GM12865 (cell line): ENCODE measurements around the gene ATP5F1B.

Experiments used
- DNase-seq: peaks from one replicate; pipeline ENCODE4 v3.0.0; 2010; ENCODE audit warnings: low read depth
- H3K4me3 ChIP-seq: 2 replicates; pipeline ENCODE4 v1.5.1; 2011; ENCODE audit warnings: mild to moderate bottlenecking, low read depth, low read length, control low read depth
- TF ChIP-seq, protein P1 (sequence below): IDR thresholded peaks from 2 replicates; pipeline ENCODE4 v1.5.1; 2011; ENCODE audit warnings: low read length, control low read depth, low read depth, inconsistent platforms; ENCODE audit not compliant: insufficient read depth; ENCODE audit errors: missing control alignments

The ATP5F1B gene

DNA sequence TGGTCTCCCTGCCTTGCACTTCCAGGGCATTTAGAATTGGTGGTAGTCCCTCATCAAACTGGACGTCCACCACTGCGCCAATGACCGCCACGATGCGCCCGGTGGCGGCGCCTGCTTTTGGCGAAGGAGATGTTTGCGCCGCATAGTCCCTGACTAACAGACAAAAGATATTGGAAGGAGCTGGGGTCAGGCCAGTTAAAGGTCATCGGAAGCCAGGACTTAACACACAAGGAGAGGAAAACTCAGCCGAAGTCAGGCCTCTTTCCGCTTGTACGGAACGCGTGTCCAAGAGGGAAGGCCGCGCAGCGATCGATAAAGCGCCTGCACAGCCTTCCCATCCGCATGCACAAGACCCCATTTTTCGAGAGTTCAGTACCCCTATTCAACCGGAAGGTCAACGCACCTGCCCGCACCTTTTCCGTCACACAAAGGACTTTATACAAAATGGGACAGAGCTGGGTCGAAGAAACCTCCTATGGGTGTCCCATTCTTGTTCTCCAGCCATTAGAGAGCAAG lies 525 bp downstream of the ATP5F1B start:
- peak overlapping the region; percentile 78 for H3K4me3 ChIP-seq
- DNase-seq = peak; percentile 37
- TF ChIP-seq, protein P1, sequence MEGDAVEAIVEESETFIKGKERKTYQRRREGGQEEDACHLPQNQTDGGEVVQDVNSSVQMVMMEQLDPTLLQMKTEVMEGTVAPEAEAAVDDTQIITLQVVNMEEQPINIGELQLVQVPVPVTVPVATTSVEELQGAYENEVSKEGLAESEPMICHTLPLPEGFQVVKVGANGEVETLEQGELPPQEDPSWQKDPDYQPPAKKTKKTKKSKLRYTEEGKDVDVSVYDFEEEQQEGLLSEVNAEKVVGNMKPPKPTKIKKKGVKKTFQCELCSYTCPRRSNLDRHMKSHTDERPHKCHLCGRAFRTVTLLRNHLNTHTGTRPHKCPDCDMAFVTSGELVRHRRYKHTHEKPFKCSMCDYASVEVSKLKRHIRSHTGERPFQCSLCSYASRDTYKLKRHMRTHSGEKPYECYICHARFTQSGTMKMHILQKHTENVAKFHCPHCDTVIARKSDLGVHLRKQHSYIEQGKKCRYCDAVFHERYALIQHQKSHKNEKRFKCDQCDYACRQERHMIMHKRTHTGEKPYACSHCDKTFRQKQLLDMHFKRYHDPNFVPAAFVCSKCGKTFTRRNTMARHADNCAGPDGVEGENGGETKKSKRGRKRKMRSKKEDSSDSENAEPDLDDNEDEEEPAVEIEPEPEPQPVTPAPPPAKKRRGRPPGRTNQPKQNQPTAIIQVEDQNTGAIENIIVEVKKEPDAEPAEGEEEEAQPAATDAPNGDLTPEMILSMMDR = no peak

DNA sequence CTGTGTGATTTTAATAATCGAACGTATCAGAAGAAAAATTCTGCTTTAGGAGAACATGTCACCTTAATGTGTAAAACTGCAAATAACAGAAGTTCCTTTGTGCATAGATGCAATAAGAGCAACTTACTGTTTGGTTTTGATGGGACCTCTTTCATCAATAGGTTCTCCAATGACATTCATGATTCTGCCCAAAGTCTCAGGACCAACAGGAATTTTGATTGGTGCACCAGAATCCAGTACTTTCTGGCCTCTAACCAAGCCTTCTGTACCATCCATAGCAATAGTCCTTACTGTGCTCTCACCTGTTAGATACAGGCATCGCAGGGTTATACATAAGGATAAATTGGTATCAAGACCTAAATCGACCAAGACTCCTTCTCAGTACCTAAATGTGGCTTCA lies 1.1 kb downstream of the ATP5F1B start:
- TF ChIP-seq, protein P1 = no peak
- peak overlapping the region; percentile 78 for H3K4me3 ChIP-seq
- DNase-seq = no peak

DNA sequence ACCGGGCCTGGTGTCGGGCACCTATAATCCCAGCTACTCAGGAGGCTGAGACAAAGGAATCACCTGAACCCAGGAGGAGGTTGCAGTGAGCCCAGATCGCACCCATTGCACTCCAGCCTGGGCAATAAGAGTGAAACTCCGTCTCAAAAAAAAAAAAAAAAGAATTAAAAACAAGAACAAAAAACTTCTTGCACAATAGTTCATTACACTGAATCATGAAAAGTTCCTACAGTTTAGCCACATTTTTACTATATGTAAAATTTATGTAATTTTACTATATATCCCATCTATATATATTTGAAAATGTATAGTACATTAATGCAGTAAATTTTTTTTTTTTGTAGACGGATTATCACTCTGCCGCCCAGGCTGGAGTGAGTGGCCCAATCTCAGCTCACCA lies 4.6 kb downstream of the ATP5F1B start:
- no peak for DNase-seq
- no peak overlapping the region for H3K4me3 ChIP-seq
- TF ChIP-seq, protein P1 = no peak

DNA sequence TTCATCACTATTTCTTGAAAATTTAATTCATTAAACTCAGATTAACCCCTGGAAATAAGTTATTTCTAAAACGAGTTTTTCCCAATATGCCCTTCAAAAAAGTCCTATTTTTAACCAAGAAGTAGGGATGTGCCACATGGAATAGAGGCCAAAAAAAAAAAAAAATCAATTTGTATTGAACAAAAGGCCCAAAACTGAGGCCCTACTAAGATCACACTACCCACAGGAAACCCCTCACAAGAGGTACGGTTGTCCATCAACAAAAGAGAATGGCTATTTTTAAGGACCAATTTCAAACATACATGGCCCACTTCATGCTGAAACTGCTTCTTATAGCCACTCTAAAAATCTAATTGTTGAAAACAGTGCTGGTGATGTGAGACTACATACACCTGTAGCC lies 8.2 kb downstream of the ATP5F1B start:
- TF ChIP-seq, protein P1 = no peak
- no peak for DNase-seq
- H3K4me3 ChIP-seq = no peak overlapping the region

DNA sequence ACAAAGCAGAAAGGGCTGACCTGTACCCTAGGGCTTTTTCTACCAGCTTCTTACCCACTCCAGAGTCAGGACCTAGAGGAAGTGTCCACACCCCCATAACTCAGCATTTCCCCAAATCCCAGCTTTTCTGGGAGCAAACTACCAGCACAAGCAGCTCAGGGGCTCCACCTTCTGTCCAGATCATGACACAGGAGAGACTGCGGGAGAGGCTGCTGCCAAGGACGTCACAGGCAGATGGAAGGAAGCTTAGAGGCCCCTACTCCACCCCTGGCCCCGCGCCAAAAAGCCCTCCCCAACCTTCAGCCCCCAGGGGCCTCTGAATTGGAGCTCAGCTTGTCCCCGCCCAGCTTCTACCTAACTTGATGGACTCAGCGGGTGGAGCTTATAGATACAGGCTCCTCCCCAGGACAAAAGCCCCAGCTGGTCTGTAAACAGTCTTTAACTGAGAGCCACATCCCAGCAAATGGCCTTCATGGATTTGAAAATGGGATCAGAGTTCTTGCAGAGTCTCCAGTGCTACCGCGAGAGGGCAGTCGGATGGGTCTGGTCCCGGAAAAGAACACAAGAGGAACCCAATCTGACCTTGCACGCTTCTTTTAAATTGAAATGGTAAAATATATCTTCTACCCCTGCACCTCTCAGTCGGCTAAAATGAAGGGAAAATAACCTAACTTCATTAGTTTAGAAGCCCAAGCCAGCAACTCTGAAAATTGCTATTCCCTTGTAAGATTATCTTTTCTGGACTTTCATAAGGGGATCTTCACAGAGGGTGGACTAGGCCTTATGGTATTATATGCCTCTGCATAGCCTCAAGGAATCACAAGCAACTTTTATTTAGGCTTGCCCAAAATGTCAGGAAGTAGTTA lies 8.9 kb downstream of the ATP5F1B start:
- TF ChIP-seq, protein P1 = peak; percentile 70
- DNase-seq = peak; percentile 97
- peak overlapping the region; percentile 82 for H3K4me3 ChIP-seq

DNA sequence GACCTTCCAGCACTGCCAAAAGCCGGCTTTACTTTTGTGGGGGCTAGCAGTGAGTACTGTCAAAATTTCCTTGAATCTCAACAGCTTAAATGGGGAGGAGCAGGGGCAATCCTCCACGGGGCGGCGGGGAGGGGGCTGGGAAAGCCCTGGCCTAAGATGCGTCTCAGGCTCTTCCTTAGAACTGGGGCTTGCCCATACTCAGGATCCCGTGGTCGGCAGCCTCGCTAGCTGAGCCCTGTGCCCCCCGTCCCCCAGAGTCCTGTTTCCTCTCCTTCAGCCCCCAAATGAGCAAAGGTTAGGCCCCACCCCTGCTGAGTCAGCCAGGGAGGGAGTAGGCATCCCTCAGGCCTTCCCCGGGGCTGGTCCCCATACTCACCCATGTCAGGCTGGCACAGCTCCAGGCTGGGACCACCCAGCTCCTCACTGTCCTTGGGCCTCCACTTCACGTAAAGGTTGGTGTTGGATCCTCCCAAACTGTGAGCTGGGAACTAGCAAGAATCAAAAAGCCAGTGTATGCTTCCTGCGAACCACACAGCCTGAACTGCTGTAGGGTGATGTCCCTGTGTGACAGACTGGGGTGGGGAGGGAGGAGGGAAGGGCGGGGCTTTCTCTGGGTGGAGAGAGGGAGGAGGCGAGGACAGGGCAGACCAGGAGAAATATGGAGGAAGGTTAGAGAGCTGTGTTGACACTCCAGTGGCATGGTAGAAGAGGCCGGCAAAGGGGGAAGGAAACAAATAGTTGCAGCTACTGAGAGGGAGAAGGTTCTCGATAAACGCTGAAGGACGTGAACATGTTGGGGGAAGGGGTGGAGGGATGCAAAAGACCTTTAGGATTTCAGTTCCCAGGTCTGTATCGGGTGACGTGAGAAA lies 9.7 kb downstream of the ATP5F1B start:
- peak; percentile 89 for DNase-seq
- H3K4me3 ChIP-seq = peak overlapping the region; percentile 82
- TF ChIP-seq, protein P1 = no peak
